ENCODE data around the gene XAB2. TPM values are rescaled to one million over a fixed set of nuclear protein-coding genes. Genes with fewer than 3 reads are reported as not detected.

XAB2 gene
- total RNA-seq, 1 donor from 2014 or later, result 32.8 TPM

DNA sequence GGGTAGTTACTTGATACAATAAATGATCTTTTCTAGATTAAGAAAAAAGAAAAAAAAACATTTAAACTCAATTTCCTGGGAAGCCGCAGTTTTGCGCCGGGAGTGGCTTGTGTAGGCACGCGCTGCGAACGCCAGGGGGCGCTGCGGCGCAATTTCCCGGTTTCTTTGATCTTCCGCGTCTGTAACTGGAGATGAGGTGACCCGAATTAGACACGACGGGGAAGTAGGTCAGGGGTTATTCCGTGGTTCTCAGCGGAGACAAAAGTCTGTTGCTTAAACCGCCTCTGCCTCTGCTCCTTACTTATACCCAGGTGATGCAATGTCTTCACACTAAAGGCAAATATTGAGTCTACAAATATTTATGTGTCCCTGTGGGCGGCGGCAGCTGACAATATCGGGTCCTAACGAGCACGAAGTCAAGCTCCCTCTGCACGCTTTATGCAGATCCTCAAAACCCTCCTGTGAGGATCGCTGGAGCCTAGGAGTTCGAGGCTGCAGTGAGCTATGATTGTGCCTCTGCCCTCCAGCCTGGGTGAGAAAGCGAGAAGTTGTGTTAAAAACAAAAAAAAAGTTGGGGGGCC is 22.8 kb upstream of the XAB2 start:
- Mint-ChIP-seq H3K4me3 (ENCODE audit: unreplicated experiment) (peak overlapping the region; percentile 52), H3K27ac (ENCODE audit: unreplicated experiment) (peak overlapping the region; percentile 48), H3K9me3 (ENCODE audit: unreplicated experiment) (peaks cover 8% of the 10 kb centered on the region), H3K4me1 (ENCODE audit: low read depth, unreplicated experiment) (peaks cover 6% of the 10 kb centered on the region), H3K27me3 (ENCODE audit: unreplicated experiment) (peaks cover 11% of the 10 kb centered on the region), H3K36me3 (ENCODE audit: unreplicated experiment) (peaks cover 4% of the 10 kb centered on the region)
- DNase-seq, result peak; percentile 89
- TF ChIP-seq, protein P1, sequence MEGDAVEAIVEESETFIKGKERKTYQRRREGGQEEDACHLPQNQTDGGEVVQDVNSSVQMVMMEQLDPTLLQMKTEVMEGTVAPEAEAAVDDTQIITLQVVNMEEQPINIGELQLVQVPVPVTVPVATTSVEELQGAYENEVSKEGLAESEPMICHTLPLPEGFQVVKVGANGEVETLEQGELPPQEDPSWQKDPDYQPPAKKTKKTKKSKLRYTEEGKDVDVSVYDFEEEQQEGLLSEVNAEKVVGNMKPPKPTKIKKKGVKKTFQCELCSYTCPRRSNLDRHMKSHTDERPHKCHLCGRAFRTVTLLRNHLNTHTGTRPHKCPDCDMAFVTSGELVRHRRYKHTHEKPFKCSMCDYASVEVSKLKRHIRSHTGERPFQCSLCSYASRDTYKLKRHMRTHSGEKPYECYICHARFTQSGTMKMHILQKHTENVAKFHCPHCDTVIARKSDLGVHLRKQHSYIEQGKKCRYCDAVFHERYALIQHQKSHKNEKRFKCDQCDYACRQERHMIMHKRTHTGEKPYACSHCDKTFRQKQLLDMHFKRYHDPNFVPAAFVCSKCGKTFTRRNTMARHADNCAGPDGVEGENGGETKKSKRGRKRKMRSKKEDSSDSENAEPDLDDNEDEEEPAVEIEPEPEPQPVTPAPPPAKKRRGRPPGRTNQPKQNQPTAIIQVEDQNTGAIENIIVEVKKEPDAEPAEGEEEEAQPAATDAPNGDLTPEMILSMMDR (IDR thresholded peaks at IDR 0.05; ENCODE audit: partially characterized antibody, unreplicated experiment), result peak; percentile 99

DNA sequence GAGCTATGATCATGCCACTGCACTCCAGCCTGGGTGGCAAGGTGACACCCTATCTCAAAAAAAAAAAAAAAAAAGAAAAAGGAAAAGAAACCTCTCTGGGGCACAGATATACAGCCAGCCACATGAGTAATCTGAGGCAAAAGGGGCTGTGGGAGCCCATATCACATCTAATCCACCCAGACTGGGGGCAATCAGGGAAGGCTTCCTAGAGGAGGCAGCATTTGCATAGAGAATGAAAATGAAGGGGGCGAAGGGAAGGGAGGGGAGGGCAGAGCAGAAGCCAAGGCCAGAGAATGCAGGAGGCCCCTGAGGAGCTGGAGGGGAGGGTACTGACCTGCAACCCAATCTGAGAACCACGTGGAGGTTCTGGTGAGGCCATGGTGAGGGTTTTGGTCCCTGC is 20.8 kb upstream of the XAB2 start:
- H3K27ac Mint-ChIP-seq (ENCODE audit: unreplicated experiment), result no peak overlapping the region

DNA sequence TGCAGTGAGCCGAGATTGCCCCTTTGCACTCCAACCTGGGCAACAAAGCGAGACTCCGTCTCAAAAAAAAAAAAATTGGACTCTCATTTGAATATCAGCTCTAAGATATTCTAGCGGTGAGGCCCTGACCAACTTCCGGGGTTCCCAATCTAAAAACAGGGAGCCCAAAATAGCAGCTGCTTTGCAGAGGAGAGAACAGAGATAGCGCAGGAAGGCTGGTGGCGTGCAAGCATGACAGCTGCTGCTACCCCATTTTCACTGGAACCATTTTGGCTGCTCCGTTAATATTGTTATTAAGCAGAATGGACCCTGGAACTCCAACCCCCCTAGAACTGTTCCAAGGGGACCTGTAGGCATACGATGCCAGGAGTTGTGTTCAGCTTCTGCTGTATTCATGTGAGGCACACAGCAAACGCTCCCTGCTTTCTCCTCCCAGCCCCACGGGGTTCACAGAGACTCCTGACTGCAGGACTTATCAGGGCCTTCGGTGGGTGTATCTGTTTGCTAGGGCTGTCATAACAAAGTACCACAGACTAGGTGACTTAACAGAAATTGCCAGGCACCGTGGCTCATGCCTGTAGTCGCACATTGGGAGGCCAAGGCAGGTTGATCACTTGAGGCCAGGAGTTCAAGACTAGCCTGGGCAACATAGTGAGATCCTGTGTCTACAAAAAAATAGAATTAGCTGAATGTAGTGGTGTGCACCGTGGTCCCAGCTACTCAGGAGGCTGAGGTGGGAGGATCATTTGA is 19.1 kb upstream of the XAB2 start:
- Mint-ChIP-seq H3K27ac (ENCODE audit: unreplicated experiment) (no peak overlapping the region), H3K27me3 (ENCODE audit: unreplicated experiment) (peaks cover 14% of the 10 kb centered on the region), H3K36me3 (ENCODE audit: unreplicated experiment) (peaks cover 4% of the 10 kb centered on the region), H3K4me3 (ENCODE audit: unreplicated experiment) (no peak overlapping the region), H3K9me3 (ENCODE audit: unreplicated experiment) (peaks cover 8% of the 10 kb centered on the region), H3K4me1 (ENCODE audit: low read depth, unreplicated experiment) (peaks cover 9% of the 10 kb centered on the region)
- DNase-seq, result no peak
- TF ChIP-seq, protein P1 (IDR thresholded peaks at IDR 0.05; ENCODE audit: partially characterized antibody, unreplicated experiment), result no peak

More for the DNA sequence above, 20.8 kb upstream of the XAB2 start:
- no peak for DNase-seq
- Mint-ChIP-seq H3K9me3 (ENCODE audit: unreplicated experiment) (peaks cover 8% of the 10 kb centered on the region), H3K4me3 (ENCODE audit: unreplicated experiment) (no peak overlapping the region), H3K27me3 (ENCODE audit: unreplicated experiment) (peaks cover 14% of the 10 kb centered on the region), H3K36me3 (ENCODE audit: unreplicated experiment) (peaks cover 4% of the 10 kb centered on the region), H3K4me1 (ENCODE audit: low read depth, unreplicated experiment) (peaks cover 9% of the 10 kb centered on the region)
- TF ChIP-seq, protein P1 (IDR thresholded peaks at IDR 0.05; ENCODE audit: partially characterized antibody, unreplicated experiment), result no peak

DNA sequence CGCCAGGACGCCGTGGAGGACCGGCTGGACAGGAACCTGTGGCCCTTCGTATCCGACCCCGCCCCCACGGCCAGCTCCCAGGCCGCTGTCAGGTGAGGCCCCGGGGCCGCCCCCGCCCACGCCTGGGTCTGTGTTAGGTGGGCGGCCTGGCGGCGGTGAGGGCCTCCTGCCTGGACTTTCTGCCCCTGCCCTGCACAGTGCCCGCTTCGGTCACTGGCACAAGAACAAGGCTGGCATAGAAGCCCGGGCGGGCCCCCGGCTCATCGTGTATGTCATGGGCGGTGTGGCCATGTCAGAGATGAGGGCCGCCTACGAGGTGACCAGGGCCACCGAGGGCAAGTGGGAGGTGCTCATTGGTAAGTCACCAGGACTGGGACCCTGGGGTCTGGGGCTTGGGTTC is 17.8 kb upstream of the XAB2 start:
- TF ChIP-seq, protein P1 (IDR thresholded peaks at IDR 0.05; ENCODE audit: partially characterized antibody, unreplicated experiment), result no peak
- Mint-ChIP-seq H3K9me3 (ENCODE audit: unreplicated experiment) (peaks cover 2% of the 10 kb centered on the region), H3K27me3 (ENCODE audit: unreplicated experiment) (peaks cover 7% of the 10 kb centered on the region), H3K4me1 (ENCODE audit: low read depth, unreplicated experiment) (peaks cover 3% of the 10 kb centered on the region), H3K36me3 (ENCODE audit: unreplicated experiment) (no peaks in the 10 kb centered on the region), H3K4me3 (ENCODE audit: unreplicated experiment) (no peak overlapping the region), H3K27ac (ENCODE audit: unreplicated experiment) (no peak overlapping the region)
- no peak for DNase-seq

DNA sequence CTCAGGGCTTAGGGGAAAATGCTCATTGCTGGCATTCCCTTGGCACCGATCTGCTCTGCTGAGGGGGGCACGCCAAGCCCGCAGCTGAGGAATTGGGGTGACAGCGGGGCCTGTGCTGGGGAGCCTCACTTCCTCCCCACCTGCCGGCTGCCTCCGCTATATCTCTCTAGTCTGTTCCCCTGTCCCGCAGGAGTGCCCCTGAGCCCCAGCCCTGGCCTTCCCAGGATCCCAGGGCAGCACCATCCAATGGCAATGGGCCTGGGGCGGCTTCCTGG is 17.0 kb upstream of the XAB2 start:
- no peaks in the 10 kb centered on the region for H3K36me3 Mint-ChIP-seq (ENCODE audit: unreplicated experiment)
- DNase-seq, result no peak
- no peak overlapping the region for H3K27ac Mint-ChIP-seq (ENCODE audit: unreplicated experiment)
- no peak overlapping the region for H3K4me3 Mint-ChIP-seq (ENCODE audit: unreplicated experiment)
- peaks cover 2% of the 10 kb centered on the region for H3K4me1 Mint-ChIP-seq (ENCODE audit: low read depth, unreplicated experiment)
- H3K9me3 Mint-ChIP-seq (ENCODE audit: unreplicated experiment), result no peaks in the 10 kb centered on the region
- TF ChIP-seq, protein P1 (IDR thresholded peaks at IDR 0.05; ENCODE audit: partially characterized antibody, unreplicated experiment), result no peak
- peaks cover 5% of the 10 kb centered on the region for H3K27me3 Mint-ChIP-seq (ENCODE audit: unreplicated experiment)
